ENCODE results near the gene HSD17B8. TPM values are rescaled to one million over a fixed set of nuclear protein-coding genes. Genes with fewer than 3 reads are reported as not detected.

Gene HSD17B8
- polyA plus RNA-seq, 4 donors: 30.9 to 46.1 (median 33.0) TPM

DNA sequence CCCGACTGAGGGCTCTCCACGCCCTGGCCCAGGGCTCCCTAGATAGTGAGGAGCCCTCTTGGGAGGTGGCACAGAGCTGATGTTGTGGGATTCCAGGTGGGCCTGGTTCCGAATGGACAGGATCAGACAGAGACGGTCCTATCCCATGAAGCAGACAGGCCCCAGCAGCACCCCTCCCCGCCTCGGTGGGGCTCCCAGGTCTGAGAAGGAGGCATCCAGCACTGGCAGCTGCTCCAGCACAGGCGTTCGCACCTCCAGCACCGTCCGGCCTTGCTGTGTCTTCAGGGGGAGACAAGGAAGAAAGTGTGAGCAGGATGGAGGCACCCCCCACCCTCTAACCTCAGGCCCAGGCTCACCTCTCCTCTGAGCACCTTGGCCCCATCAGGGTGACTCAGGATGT lies 40.9 kb upstream of the HSD17B8 start:
- peaks cover 2 to 8% (median 6%) of the 10 kb centered on the region in 3 donors for H3K4me1 ChIP-seq (ENCODE audit: control insufficient read depth in 3 of 3, insufficient read depth in 2 of 3, low read depth in 1 of 3, low read length in 2 of 3)
- H3K4me3 ChIP-seq (ENCODE audit: low read depth in 1 of 3, low read length in 3 of 3): no peak overlapping the region
- H3K27ac ChIP-seq (ENCODE audit: low read depth in 1 of 3, low read length in 2 of 3): no peak overlapping the region
- DNase-seq (no peak), FAIRE-seq (no peak)
- no peaks in the 10 kb centered on the region for H3K36me3 ChIP-seq (ENCODE audit: control insufficient read depth in 3 of 3, insufficient read depth in 2 of 3, low read depth in 1 of 3, low read length in 3 of 3)
- 52 to 80% (median 77%) methylated on average over 8 to 10 of the region's 10 CpGs for WGBS, 3 donors
- H3K27me3 ChIP-seq (ENCODE audit: control insufficient read depth in 3 of 3, insufficient read depth in 3 of 3, low read length in 3 of 3): peaks cover 0 to 7% (median 0%) of the 10 kb centered on the region in 3 donors
- no peaks in the 10 kb centered on the region for H3K9me3 ChIP-seq (ENCODE audit: control insufficient read depth in 2 of 2, insufficient read depth in 1 of 2, low read depth in 1 of 2, low read length in 1 of 2)

DNA sequence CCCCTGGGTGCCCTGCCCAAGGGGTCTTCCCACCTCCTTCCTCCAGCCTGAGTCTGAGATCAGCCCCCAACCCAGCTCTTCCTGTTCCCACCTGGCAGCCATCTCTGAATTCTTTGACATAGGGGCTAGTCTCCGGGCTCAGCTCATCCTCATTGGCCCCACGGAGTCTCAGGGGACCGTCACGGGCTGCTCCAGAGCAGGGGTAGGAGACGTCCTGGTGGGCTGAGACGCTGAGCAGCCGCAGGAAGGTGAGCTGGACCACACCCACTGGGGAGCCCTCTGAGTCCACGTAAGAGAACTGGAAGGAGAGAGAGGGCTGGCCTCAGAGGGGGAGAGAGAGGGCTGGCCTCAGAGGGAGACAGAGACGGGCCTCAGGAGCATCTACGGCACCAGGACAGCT lies 40.3 kb upstream of the HSD17B8 start:
- peaks cover 0 to 7% (median 0%) of the 10 kb centered on the region in 3 donors for H3K27me3 ChIP-seq (ENCODE audit: control insufficient read depth in 3 of 3, insufficient read depth in 3 of 3, low read length in 3 of 3)
- H3K9me3 ChIP-seq (ENCODE audit: control insufficient read depth in 2 of 2, insufficient read depth in 1 of 2, low read depth in 1 of 2, low read length in 1 of 2): no peaks in the 10 kb centered on the region
- no peak for DNase-seq
- H3K4me1 ChIP-seq (ENCODE audit: control insufficient read depth in 3 of 3, insufficient read depth in 2 of 3, low read depth in 1 of 3, low read length in 2 of 3): peaks cover 2 to 8% (median 6%) of the 10 kb centered on the region in 3 donors
- WGBS, 3 donors: 48 to 57% (median 54%) methylated on average over 10 of the region's 10 CpGs
- H3K36me3 ChIP-seq (ENCODE audit: control insufficient read depth in 3 of 3, insufficient read depth in 2 of 3, low read depth in 1 of 3, low read length in 3 of 3): no peaks in the 10 kb centered on the region
- FAIRE-seq: no peak
- no peak overlapping the region for H3K4me3 ChIP-seq (ENCODE audit: low read depth in 1 of 3, low read length in 3 of 3)
- H3K27ac ChIP-seq (ENCODE audit: low read depth in 1 of 3, low read length in 2 of 3): no peak overlapping the region

DNA sequence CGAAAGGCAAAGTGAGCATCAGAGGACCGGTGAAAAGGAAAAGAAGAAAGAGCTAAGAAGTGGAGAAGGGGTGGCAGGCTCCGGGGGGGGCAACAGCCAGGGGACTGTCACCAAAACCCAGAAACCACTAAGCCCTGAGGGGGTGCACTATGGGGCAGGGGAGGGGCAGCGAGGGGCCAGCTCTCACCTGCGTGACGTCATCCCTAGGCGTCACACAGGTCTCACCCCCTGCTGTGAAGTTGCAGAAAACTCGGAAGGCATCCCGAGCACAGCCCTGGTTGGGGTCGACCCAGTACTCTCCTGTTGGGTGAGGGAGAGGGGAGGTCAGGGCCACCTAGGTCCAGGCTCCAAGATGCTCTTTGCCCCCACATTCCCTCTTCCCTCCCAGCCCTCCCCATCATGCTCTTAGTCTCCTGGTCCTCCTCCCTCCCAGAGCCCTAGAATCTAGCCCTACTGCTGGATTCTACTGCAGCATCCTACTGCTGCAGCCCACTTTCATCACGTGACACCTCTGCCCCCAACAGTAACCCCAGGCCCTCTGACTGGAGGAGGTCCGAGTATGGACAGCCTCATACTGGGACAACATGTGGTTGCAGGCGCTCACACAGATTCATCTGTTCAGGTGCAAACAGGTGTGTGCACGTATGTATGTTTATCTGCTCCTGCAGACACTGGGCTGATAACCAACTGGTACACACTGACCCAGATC lies 39.6 kb upstream of the HSD17B8 start:
- H3K9me3 ChIP-seq (ENCODE audit: control insufficient read depth in 2 of 2, insufficient read depth in 1 of 2, low read depth in 1 of 2, low read length in 1 of 2): no peaks in the 10 kb centered on the region
- no peaks in the 10 kb centered on the region for H3K36me3 ChIP-seq (ENCODE audit: control insufficient read depth in 3 of 3, insufficient read depth in 2 of 3, low read depth in 1 of 3, low read length in 3 of 3)
- H3K4me1 ChIP-seq (ENCODE audit: control insufficient read depth in 3 of 3, insufficient read depth in 2 of 3, low read depth in 1 of 3, low read length in 2 of 3): peaks cover 2 to 8% (median 6%) of the 10 kb centered on the region in 3 donors
- H3K27ac ChIP-seq (ENCODE audit: low read depth in 1 of 3, low read length in 2 of 3): no peak overlapping the region
- H3K27me3 ChIP-seq (ENCODE audit: control insufficient read depth in 3 of 3, insufficient read depth in 3 of 3, low read length in 3 of 3): peaks cover 0 to 7% (median 0%) of the 10 kb centered on the region in 3 donors
- H3K4me3 ChIP-seq (ENCODE audit: low read depth in 1 of 3, low read length in 3 of 3): no peak overlapping the region
- FAIRE-seq (no peak), DNase-seq (no peak)
- 47 to 64% (median 51%) methylated on average over 12 to 14 of the region's 14 CpGs for WGBS, 3 donors

DNA sequence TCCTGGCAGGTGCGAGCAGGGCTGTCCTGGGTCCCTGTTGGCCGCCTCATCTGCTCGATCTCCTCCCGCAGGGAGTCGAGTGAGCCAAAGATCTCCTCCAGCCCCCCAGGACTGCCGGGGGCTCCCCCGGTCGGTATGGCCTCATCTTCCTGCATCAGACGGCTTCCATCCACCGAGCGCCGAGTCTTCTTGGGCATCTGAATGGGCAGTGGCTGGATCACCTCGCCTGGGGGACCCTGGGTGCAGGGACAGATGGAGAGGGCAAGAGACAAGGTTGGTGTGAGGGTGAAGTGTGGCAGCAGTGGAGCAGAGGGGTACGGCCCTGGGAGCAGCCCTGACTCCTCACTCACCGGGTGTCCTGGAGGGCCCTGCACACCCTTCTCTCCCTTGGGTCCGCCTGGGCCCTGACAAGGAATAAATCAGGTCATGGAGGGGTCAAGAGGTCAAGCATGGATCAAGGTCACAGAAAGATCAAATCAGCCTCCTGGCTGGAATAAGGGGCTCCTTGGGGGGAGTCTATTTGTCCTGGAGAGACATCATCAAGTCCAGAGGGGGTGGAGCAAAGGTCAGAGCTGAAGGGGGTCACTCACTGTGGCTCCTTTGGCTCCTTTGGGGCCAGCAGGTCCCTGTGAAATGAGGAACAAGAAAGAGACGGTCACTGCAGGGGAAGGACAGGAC lies 38.7 kb upstream of the HSD17B8 start:
- Histone ChIP-seq H3K9me3 (ENCODE audit: control insufficient read depth in 2 of 2, insufficient read depth in 1 of 2, low read depth in 1 of 2, low read length in 1 of 2) (no peaks in the 10 kb centered on the region), H3K27me3 (ENCODE audit: control insufficient read depth in 3 of 3, insufficient read depth in 3 of 3, low read length in 3 of 3) (peaks cover 0 to 7% (median 0%) of the 10 kb centered on the region in 3 donors), H3K27ac (ENCODE audit: low read depth in 1 of 3, low read length in 2 of 3) (no peak overlapping the region), H3K4me1 (ENCODE audit: control insufficient read depth in 3 of 3, insufficient read depth in 2 of 3, low read depth in 1 of 3, low read length in 2 of 3) (peaks cover 2 to 8% (median 6%) of the 10 kb centered on the region in 3 donors), H3K4me3 (ENCODE audit: low read depth in 1 of 3, low read length in 3 of 3) (no peak overlapping the region), H3K36me3 (ENCODE audit: control insufficient read depth in 3 of 3, insufficient read depth in 2 of 3, low read depth in 1 of 3, low read length in 3 of 3) (no peaks in the 10 kb centered on the region)
- FAIRE-seq (no peak), DNase-seq (no peak)
- WGBS, 3 donors: 81 to 84% (median 83%) methylated on average over 17 of the region's 17 CpGs

DNA sequence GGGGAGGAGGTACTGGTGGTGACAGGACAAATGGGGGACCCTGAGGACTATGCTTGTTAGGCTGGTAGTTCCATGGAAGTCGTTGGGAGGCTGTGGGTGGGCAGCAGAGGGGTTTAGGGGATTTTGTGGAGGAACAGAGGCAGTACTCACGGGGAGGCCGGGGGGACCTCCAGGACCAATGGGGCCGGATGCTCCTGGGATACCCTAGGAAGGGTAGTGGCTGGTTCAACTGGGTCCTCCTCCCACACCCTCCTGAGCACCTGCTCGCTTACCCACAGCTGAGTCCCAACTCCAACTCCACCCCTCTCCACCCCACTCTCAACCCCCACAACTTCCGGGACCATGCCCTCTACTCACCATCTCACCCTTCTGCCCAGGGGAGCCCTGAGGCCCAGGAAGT lies 38.1 kb upstream of the HSD17B8 start:
- Histone ChIP-seq H3K27me3 (ENCODE audit: control insufficient read depth in 3 of 3, insufficient read depth in 3 of 3, low read length in 3 of 3) (peaks cover 0 to 7% (median 0%) of the 10 kb centered on the region in 3 donors), H3K4me3 (ENCODE audit: low read depth in 1 of 3, low read length in 3 of 3) (no peak overlapping the region), H3K9me3 (ENCODE audit: control insufficient read depth in 2 of 2, insufficient read depth in 1 of 2, low read depth in 1 of 2, low read length in 1 of 2) (no peaks in the 10 kb centered on the region), H3K36me3 (ENCODE audit: control insufficient read depth in 3 of 3, insufficient read depth in 2 of 3, low read depth in 1 of 3, low read length in 3 of 3) (no peaks in the 10 kb centered on the region), H3K27ac (ENCODE audit: low read depth in 1 of 3, low read length in 2 of 3) (no peak overlapping the region), H3K4me1 (ENCODE audit: control insufficient read depth in 3 of 3, insufficient read depth in 2 of 3, low read depth in 1 of 3, low read length in 2 of 3) (peaks cover 0 to 5% (median under 1%) of the 10 kb centered on the region in 3 donors)
- FAIRE-seq (no peak), DNase-seq (no peak)
- 19 to 78% (median 65%) methylated on average over 2 to 6 of the region's 6 CpGs for WGBS, 3 donors

DNA sequence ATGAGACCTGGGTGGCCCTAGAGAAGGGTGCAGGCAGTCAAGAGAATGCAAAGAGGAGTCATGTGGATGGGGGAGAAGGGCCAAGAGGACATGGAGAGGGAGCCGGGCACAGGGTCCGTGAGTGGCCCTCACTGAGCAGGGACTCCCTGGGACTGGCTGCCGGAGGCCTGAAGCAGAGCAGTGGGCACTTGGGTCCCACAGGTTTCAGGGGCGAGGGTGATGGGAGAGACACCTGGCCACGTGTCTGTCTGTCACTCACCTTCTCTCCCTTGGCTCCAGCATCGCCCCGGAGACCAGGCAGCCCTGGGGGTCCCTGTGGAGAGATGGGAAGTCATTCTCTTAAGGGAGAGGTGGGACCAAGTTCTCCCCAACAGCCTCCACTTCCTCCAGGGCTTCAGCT lies 37.6 kb upstream of the HSD17B8 start:
- 72 to 84% (median 79%) methylated on average over 6 to 7 of the region's 7 CpGs for WGBS, 3 donors
- Histone ChIP-seq H3K27ac (ENCODE audit: low read depth in 1 of 3, low read length in 2 of 3) (no peak overlapping the region), H3K9me3 (ENCODE audit: control insufficient read depth in 2 of 2, insufficient read depth in 1 of 2, low read depth in 1 of 2, low read length in 1 of 2) (no peaks in the 10 kb centered on the region), H3K4me1 (ENCODE audit: control insufficient read depth in 3 of 3, insufficient read depth in 2 of 3, low read depth in 1 of 3, low read length in 2 of 3) (peaks cover 0 to 1% (median 0%) of the 10 kb centered on the region in 3 donors), H3K27me3 (ENCODE audit: control insufficient read depth in 3 of 3, insufficient read depth in 3 of 3, low read length in 3 of 3) (peaks cover 0 to 5% (median 0%) of the 10 kb centered on the region in 3 donors), H3K36me3 (ENCODE audit: control insufficient read depth in 3 of 3, insufficient read depth in 2 of 3, low read depth in 1 of 3, low read length in 3 of 3) (no peaks in the 10 kb centered on the region), H3K4me3 (ENCODE audit: low read depth in 1 of 3, low read length in 3 of 3) (no peak overlapping the region)
- FAIRE-seq: no peak
- DNase-seq: no peak

DNA sequence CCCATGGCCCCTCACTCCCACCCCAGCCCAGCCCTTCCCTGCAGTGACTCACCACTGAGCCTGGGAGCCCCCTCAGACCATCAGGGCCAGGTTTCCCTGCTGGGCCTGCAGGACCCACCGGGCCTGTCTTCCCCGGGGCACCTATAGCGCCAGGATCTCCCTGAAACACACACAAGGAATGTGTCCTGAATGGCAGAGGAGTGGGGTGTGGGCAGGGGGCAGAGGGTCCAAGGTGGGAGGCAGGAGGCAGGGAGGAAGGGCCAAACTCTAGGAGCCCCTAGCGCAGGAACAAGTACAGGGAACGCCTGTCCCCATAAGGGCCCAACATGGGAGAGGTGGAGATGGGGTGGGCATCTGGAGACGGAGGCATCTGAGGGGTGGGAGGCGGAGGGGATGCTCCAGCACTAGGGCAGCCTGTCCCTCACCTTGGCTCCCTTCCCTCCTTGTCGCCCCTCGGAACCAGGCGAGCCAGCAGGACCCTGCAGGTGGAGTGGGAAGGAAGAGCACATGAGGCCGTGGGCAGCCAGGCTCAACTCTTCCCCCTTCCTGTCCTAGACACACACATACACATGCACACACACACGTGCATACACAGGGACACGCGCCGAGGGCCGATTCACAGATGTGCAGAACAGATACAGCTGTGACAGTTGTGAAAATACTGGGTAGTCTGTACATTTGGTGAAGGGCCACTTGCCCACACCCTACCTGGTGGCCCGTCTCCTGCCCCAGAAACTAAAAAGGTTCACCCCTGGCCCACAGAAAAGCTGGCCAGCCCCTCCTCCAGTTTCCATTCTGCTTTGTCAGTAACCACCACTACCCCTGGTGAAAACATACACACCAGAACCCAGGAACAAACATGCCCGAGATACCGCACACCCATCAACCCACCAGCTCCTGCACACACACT lies 36.8 kb upstream of the HSD17B8 start:
- WGBS, 3 donors: 82 to 88% (median 85%) methylated on average over 16 to 19 of the region's 19 CpGs

GRCh38 chr6:33168284-33168601 lies 36.2 kb upstream of the HSD17B8 start:
- DNase-seq: no peak

More for the DNA sequence above, 36.8 kb upstream of the HSD17B8 start:
- Histone ChIP-seq H3K4me3 (ENCODE audit: low read depth in 1 of 3, low read length in 3 of 3) (no peak overlapping the region), H3K9me3 (ENCODE audit: control insufficient read depth in 2 of 2, insufficient read depth in 1 of 2, low read depth in 1 of 2, low read length in 1 of 2) (no peaks in the 10 kb centered on the region), H3K27ac (ENCODE audit: low read depth in 1 of 3, low read length in 2 of 3) (no peak overlapping the region), H3K36me3 (ENCODE audit: control insufficient read depth in 3 of 3, insufficient read depth in 2 of 3, low read depth in 1 of 3, low read length in 3 of 3) (no peaks in the 10 kb centered on the region), H3K27me3 (ENCODE audit: control insufficient read depth in 3 of 3, insufficient read depth in 3 of 3, low read length in 3 of 3) (peaks cover 0 to 2% (median 0%) of the 10 kb centered on the region in 3 donors), H3K4me1 (ENCODE audit: control insufficient read depth in 3 of 3, insufficient read depth in 2 of 3, low read depth in 1 of 3, low read length in 2 of 3) (peaks cover 0 to 3% (median 0%) of the 10 kb centered on the region in 3 donors)
- FAIRE-seq (no peak), DNase-seq (no peak)

More at GRCh38 chr6:33168284-33168601, 36.2 kb upstream of the HSD17B8 start:
- no peaks in the 10 kb centered on the region for H3K36me3 ChIP-seq (ENCODE audit: control insufficient read depth in 3 of 3, insufficient read depth in 2 of 3, low read depth in 1 of 3, low read length in 3 of 3)
- FAIRE-seq: no peak
- peaks cover 0 to 9% (median 0%) of the 10 kb centered on the region in 3 donors for H3K4me1 ChIP-seq (ENCODE audit: control insufficient read depth in 3 of 3, insufficient read depth in 2 of 3, low read depth in 1 of 3, low read length in 2 of 3)
- no peak overlapping the region for H3K27ac ChIP-seq (ENCODE audit: low read depth in 1 of 3, low read length in 2 of 3)
- peaks cover 0 to 2% (median 0%) of the 10 kb centered on the region in 3 donors for H3K27me3 ChIP-seq (ENCODE audit: control insufficient read depth in 3 of 3, insufficient read depth in 3 of 3, low read length in 3 of 3)
- no peaks in the 10 kb centered on the region for H3K9me3 ChIP-seq (ENCODE audit: control insufficient read depth in 2 of 2, insufficient read depth in 1 of 2, low read depth in 1 of 2, low read length in 1 of 2)
- 68 to 76% (median 71%) methylated on average over 6 of the region's 6 CpGs for WGBS, 3 donors
- no peak overlapping the region for H3K4me3 ChIP-seq (ENCODE audit: low read depth in 1 of 3, low read length in 3 of 3)
